ENCODE data around the gene SGCB.
A peak's percentile ranks its signal among the peaks of the same experiment; 100 is the strongest.
"Not testable (repeated sequence)": the region's sequence is repeated elsewhere in the genome, so short reads cannot be mapped to it uniquely, and the experiment has no call there.

The SGCB gene, protein sequence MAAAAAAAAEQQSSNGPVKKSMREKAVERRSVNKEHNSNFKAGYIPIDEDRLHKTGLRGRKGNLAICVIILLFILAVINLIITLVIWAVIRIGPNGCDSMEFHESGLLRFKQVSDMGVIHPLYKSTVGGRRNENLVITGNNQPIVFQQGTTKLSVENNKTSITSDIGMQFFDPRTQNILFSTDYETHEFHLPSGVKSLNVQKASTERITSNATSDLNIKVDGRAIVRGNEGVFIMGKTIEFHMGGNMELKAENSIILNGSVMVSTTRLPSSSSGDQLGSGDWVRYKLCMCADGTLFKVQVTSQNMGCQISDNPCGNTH

DNA sequence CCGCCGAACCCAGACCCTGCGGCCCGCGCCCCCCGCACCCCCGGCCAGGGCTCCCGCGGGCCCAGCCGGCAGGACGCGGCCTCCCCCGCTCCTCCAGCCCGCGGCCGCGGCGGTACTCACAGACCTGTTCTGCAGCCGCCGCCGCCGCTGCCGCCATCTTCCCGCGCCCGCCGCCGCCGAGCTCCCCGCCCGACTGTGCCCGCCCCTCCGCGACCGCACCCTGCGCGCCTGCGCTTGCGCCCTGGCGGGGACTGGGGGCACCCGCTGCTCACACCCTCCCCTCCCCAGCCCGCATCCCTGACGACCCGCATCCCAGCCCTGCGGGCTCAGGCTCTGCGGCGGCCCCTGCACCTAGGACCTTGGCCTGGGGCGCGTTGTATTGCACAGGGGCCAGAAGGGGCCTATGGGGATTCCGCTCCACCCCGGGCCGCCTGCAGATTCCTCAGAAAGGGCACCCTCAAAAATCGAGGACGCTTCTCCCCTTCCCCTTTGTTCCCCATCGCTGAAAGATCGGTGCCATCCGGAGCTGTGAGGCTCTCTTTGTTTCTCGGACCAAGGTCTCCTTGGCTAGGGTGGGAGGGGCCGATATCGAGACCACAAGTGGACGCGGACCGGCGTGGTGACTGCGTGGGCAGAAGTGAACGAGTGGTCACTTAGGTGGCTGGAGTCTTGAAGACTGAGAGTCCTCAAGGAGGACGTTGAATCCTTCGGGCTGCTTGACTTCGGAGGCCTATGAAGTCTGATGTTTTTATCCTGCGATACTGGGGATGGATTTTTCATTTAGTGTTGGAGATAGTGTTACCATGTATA lies at the start of gene SGCB:
Gene SGCB, minus strand, starts transcription at position 197 of the 810 bp plus-strand sequence. Its CDS starts 40 bp downstream, at position 157.
- DNase-seq = peak; percentile 80

DNA sequence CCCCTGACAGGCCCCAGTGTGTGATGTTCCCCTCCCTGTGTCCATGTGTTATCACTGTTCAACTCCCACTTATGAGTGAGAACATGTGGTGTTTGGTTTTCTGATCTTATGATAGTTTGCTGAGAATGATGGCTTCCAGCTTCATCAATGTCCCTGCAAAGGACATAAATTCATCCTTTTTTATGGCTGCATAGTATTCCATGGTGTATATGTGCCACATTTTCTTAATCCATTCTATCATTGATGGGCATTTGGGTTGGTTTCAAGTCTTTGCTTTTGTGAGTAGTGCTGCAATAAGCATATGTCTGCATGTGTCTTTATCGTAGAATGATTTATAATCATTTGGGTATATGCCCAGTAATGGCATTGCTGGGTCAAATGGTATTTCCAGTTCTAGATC lies 48.3 kb upstream of the SGCB start:
- not testable (repeated sequence) for DNase-seq

GRCh38 chr4:52081216-52081615 lies 43.1 kb upstream of the SGCB start:
- no peak for DNase-seq

DNA sequence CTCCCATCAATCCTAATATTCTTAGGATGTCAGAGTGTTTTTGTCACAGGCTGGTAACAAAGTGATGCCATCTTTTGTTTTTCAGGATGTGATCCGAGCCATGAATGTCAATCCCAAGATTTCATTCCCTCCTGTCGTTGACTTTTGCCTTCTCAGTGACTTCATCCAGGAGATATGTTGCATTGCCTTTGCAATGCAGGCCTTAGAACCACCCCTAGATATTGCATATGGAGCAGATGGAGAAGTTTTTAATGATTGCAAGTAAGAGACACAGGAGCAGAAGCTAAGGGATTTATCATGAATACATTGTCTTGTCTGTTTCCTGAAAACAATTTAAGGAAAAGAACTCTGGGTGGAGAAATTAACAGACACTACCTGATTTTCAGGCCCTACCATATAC lies 41.6 kb upstream of the SGCB start:
- DNase-seq = no peak

- DNase-seq = no peak
These were observed 38.6 kb upstream of the SGCB start for GRCh38 chr4:52076731-52077130.

DNA sequence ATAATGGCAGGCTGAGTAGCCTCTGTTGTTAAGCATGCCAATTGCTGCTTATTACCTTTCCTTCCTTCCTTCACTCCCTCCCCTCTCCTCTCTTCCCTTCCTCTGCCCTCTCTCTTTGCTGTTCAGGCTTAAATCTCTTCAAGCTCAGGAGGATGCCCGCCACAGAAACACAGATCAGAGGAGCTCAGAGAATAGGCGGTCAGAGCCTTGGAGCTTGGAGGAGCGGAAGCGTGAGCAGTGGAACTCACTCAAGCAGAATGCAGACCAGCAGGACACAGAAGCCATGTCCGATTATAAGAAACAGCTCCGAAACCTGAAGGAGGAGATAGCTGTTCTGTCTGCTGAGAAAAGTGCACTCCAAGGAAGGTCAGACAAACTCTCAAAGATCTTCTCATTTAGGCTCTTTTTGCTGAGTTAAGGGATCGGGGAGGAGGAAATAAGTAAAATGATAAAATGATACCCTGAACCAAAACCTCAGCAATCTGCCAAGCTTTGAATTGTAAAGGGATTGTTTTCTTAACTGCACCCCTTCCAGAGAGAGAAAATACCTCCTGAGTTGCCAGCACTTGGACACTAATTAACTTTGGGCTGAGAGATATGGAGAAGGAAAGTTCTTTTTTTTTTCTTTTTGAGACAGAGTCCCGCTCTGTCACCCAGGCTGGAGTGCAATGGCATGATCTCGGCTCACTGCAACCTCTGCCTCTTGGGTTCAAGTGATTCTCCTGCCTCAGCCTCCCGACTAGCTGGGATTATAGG lies 33.9 kb upstream of the SGCB start:
- DNase-seq = no peak

DNA sequence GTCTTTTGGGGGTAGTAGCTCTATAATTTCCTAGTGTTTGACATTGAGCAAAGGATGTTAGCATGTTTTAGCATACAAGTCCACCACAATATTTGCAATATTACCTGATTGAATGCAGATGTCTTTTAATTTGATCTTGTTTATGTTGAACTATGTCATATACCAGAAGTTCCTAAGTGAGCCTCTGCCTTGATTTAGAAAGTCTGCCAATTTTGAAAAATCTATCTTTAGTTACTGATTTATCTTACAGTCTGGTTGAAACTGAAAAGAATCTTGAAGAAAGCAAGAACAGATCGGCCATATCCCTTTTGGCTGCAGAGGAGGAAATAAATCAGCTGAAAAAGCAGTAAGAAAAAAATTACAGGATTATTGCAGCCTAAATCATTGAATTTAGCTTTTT lies 31.5 kb upstream of the SGCB start:
- DNase-seq = no peak

DNA sequence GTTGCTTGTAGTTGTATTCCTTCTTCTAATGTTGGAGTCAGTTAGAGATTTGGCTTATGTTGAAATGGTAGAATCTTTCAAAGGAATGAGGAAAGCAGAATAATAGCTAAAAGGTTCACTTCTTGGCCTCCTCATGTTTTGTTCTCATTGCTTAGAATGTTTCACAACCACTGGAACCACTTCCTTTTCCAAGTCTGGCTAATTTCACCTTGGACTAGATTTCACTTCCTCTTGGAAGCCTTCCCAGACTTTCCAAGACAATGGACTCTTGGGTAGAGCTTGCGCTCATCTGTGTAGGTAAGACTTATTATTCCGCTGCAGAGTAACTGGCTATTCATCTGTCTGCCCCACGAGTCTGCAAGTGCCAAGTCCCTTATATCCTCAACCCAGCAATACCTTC lies 21.3 kb upstream of the SGCB start:
- no peak for DNase-seq

- no peak for DNase-seq
These were observed 20.2 kb upstream of the SGCB start for GRCh38 chr4:52058275-52058674.

DNA sequence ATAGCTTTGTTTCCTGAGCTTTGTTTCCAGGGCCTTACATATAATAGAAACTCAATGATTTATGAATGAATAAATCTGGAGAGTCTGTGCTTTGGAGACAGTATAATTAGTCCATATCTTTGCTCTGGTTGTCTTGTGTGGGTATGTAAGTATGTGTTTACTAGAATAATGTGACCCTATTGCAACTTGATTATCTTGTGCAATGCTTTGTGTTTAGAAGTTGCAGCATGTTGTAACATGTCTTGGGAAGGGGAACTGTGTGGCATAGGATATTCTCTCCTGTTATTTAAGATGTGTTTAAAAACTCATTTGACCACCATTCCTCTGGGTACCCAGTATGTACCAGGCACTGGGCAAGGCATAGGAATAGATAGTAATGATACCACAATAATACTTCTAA lies 19.1 kb upstream of the SGCB start:
- DNase-seq = no peak

- DNase-seq = no peak
These were observed 16.2 kb upstream of the SGCB start for GRCh38 chr4:52054254-52054653.

DNA sequence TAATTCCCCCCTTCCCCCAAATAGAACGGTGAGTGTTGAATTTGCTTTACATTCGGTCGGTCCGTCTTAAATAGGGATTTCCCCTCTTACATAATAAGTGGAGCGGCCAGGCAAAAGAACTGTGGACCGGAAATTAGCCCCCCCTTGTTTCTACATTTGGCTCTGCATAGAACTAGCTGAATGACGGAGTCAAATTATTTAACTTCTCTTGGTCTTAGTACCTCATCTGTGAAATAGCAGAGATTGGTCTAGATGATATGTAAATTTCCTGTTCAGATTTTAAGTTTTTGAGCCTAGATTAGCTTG lies 14.3 kb upstream of the SGCB start:
- DNase-seq = no peak

DNA sequence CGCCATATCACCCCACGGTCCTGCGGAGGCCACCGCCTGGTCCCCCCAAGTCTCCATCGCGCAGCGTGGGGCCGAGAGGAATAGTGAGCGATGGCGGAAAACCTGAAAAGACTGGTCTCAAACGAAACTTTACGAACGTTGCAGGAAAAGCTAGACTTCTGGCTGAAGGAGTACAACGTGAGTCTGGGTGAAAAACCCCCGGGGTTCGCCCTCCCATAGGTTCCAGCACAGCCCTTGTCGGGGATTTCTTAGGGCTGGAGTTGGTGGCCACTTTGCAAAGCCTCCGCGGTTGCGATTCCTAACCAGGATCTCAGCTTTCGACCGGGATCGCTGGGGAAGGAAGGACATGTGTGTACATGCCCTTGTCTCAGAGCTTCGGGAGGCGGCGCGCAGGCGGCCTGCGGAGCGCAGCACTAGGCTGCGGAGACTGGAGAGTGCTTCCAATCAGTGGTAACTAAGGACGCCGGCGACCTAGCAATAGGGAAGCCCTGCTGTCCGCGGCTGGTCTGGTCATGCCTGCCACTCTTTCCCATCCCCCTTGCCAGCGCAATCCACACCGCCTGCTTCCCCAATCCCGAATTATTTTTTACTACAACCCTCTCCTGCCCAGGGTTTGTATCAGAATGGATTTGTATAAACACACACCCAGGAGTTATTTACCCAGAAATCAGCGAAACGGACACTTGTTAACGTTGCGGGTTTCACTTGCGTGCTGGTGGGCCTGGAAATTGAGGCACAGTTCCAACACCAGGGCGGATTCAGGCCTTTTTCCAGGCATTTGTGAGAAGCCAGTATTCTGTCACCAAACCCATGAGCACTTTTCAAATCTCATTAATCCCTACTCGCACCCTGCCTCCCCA lies 13.7 kb upstream of the SGCB start:
- no peak for DNase-seq

DNA sequence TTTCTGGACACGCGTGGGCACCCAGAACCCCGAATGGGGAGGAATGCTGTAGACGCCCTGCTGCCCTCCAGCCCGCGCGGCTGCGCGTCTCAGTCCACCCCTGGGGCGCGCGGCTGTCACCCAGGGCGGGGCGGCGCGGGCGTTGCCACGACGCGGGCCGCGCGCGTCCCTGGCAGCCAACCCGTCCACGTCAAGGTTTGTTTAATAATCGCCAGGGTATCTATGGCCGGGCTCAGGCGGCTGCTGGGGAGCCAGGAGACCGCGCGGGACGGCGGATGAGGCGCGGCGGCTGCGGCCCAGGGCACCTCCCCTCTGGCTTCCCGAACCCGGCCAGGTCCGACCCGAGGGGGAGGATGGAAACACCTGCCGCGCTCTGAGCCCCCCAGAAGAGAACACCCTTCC lies 13.1 kb upstream of the SGCB start, which contains the start of gene SPATA18:
Gene SPATA18, plus strand, starts transcription at position 92 of the 402 bp plus-strand sequence. CDS start 401 bp downstream, outside the sequence.
- no peak for DNase-seq

DNA sequence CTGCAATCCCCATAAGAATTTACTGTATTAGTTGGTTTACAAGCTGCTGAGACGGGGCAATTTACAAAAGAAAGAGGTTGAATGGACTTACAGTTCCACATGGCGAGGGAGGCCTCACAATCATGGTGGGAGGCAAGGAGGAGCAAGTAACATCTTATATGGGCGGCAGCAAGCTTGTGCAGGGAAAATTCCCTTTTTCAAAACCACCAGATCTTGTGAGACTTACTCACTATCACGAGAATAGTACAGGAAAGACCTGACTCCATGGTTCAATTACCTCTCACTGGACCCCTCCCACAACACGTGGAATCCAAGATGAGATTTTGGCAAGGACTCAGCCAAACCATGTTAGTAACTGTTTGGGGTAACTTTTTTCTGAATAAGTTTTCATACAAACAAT lies 11.2 kb upstream of the SGCB start:
- DNase-seq = no peak

- no peak for DNase-seq
These were observed 6.9 kb upstream of the SGCB start for GRCh38 chr4:52045028-52045427.

DNA sequence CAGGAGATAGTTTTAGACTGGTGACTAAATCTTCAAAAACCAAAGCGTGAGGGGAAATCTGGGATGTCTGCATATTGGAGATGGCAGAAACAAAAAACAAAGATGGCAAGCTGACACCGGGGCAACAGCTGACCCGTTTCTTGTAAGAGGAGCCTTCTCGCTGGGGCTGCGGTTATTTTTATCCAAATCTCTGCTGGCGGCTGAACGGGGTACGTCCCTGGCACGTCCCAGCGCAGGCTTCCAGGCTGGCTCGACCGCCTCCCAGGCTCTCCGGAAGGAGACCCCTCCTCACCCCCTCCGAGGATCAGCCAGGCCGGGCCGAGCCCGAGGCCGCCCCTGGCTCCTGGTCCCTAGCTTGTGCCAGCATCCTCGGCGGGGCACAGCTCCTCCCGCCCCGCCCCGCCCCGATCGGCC lies 403 bp downstream of the SGCB start:
- peak; percentile 49 for DNase-seq

DNA sequence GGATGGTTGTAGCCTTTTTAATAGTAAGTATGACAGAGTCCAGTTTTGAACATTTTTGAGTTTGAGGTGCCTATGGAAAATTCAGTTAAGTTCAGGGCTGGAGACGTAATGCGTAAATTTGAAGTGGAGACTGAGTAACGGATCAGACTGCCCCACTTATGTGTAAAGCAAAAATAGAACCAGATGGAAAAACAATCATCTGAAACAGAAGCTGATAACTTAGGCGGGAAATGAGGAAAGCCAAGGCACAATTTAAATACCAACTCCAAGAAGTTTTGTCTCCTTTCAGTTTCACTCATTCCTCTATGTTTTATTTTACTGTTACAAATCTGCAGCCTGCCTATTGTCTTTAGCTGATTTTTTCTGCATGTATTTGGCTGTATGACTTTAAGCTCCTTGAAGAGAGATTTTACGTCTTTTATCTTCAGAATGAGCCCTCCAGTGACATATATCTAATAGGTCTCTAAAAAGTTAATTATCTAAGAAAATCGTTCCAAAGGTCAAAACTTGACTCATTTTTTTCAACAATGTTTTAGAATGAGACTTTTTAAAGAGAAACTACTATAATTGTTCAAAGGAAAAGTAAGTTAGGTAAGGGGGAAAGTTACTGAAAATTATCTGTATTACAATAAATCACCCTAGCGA lies 1.1 kb downstream of the SGCB start:
- no peak for DNase-seq

- DNase-seq = no peak
These were observed 2.9 kb downstream of the SGCB start for GRCh38 chr4:52035190-52035589.

- DNase-seq = no peak
These were observed 6.1 kb downstream of the SGCB start for GRCh38 chr4:52032005-52032404.

DNA sequence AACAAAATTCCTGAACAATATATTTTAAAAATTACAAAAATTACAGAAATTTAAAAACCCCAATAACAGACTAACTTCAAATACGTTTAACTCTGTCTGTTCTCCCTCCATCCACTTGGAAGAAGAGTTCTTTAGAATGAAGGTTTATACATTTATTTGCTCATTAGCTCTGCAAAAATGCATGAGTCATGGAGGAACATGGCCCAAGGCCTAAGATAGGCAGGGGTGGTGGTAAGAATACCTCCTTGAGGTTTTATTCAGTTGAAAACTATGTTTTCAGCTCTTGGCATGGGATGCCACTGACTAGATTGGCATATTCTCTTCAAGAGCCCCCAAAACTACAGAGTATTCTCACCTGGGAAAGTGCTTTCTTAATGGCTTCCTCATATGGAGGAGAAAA lies 9.1 kb downstream of the SGCB start:
- DNase-seq = no peak
